HG03066 (cell line): ENCODE measurements around the gene CBLL1.
A peak's percentile ranks its signal among the peaks of the same experiment; 100 is the strongest.

Experiments
- ATAC-seq: cut with Tn5 transposase; IDR thresholded peaks from one replicate; pipeline ENCODE4 v1.9.1; 2021; ENCODE audit warnings: low read depth; ENCODE audit not compliant: unreplicated experiment

CBLL1 gene

DNA sequence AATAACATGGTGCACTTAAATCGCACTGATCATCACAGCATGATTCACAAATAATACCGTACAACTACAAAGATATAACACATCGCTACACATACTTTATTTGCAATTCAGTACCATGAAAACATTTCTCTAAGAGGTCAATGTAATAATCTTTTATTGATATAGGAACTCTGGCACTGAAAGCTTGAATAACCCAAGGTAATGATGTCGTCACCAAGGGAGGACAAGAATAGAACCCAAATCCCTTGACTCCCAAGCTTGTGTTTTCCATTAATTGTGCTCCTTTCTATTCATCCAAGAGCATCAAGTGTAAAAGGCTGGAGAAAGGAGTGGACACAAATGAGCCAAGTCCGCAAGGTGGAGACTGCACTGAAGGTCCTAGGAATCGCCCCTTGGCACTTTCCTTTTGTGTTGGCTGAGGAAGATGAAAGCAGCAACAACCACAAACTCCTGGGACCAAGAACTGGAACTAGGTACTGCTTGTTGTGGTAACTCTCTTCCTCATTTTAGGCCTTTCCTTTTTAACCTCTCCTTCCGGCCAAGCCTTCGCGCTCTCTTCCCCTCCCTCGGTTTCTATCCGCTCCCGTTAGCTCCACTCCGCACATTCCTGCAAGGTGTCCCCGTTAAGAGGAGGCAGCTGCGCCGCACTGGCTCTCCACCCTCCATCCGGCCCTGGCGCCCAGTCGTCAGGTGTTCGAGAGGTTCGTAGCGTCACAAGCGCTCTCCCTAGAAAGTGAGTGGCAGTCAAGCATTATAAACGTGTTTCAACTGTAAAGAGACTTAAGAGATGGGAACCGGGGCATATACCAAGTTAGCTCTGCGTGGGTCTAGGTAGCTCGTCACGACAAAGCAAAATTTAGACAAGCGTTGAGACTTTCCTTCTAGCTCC, 1.0 kb upstream of the CBLL1 start:
- peak; percentile 32 for ATAC-seq

DNA sequence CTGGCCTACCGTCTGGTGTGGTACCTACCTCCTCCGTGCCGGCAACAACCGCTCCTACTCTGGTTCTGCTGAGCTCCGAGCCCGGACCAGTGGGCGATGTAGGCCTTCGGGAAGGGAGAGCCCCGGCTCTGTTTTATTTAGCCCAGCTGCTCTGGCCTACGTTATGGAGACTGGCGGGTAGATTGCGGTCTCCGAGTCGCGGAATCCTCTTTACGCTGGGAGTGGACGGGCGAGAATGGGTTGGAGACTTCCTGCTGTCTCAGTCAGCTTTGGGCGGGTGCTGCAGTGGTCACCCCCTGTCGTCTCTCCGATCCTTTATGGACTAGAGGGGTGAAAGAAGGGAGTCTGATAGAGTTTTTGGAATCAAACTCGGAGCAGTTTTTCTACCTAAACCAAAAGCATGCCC, 406 bp downstream of the CBLL1 start:
- peak; percentile 28 for ATAC-seq

DNA sequence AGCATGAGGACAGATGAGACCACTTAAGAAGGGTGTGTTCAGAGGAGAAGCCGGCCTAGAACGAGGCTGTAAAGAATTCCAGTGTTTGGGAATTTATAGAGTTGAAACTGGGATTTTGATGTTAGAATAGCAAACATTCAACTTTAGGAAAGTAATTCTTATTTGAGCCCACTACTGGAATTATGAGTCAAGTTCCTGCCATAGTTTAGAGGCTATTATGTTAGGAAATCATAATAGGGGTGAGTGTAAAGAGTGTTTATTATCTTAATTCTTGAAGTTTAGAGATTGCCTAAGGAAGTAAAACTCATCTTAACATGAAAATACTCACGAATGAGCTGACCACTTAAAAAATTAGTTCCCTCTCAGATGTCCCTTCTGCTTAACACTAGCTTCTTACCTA, 2.1 kb downstream of the CBLL1 start:
- ATAC-seq, result no peak

- no peak for ATAC-seq
Measured at GRCh38 chr7:107751113-107751512, 7.2 kb downstream of the CBLL1 start.

- no peak for ATAC-seq
Measured at GRCh38 chr7:107754642-107755041, 10.7 kb downstream of the CBLL1 start.

GRCh38 chr7:107758667-107759066, 14.7 kb downstream of the CBLL1 start:
- no peak for ATAC-seq

GRCh38 chr7:107767391-107767790, 23.4 kb downstream of the CBLL1 start:
- ATAC-seq, result no peak

GRCh38 chr7:107768263-107768662, 24.3 kb downstream of the CBLL1 start:
- no peak for ATAC-seq

DNA sequence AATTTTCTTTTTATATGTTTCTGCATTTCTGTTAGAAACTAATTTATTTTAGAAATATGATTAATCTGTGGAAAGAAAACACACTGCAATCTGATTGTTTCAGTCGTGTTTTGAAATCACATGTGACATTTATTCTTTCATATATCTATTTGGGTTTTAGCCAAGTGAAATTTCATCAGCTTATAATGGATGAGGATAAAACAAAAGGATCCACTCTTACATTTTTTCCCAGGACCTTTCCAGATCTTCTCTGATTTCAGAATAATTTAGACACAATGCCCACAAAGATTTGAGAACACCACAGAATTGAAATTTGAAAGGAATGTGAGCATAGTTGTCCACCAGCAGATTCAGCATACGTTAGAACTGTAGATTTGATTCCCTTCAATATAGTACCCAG, 29.1 kb downstream of the CBLL1 start:
- no peak for ATAC-seq

GRCh38 chr7:107777702-107778101, 33.8 kb downstream of the CBLL1 start:
- ATAC-seq, result no peak

DNA sequence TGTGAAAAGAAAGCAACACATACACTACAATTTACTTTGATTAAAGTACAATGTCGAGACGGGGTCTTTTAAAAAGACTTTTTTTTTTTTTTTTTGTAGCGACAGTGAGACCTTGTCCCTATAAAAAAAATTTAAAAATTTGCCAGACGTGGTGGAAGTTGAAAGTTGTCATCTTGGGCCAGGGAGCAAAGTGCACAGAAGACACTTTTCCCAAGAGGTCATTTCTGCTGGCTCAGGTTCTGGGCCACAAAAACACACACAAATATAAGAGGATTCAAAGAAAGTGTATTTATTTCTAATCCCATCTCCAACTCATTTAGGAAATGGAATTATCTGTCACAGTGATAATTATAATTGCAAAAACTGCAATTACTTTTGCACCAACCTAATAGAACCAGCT, 34.3 kb downstream of the CBLL1 start:
- no peak for ATAC-seq

GRCh38 chr7:107779647-107780099, 35.7 kb downstream of the CBLL1 start:
- ATAC-seq, result no peak

DNA sequence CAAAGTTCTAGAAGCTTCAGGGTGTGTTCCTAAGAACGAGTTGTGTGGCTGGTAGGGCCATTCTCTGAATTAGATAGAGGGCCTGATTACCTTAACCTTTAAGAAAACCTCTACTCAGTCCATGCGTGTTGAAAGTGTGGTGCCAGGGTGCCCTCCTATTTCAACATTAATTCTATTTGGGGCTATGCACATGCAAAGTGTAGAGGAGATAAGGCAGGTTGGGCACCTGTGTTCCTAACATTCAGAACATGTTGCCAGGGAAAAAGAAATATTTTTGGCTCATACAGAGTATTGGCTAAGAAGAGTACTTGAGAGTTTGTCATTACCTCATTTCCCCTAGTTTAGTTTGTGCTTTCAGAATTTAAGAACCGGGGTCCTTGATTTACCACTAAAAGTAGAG, 38.4 kb downstream of the CBLL1 start:
- ATAC-seq, result no peak

- ATAC-seq, result no peak
Measured at GRCh38 chr7:107783648-107784047, 39.7 kb downstream of the CBLL1 start.

GRCh38 chr7:107785170-107785569, 41.2 kb downstream of the CBLL1 start:
- ATAC-seq, result no peak

- no peak for ATAC-seq
Measured at GRCh38 chr7:107785926-107786325, 42.0 kb downstream of the CBLL1 start.

- ATAC-seq, result no peak
Measured at GRCh38 chr7:107788216-107788615, 44.3 kb downstream of the CBLL1 start.

DNA sequence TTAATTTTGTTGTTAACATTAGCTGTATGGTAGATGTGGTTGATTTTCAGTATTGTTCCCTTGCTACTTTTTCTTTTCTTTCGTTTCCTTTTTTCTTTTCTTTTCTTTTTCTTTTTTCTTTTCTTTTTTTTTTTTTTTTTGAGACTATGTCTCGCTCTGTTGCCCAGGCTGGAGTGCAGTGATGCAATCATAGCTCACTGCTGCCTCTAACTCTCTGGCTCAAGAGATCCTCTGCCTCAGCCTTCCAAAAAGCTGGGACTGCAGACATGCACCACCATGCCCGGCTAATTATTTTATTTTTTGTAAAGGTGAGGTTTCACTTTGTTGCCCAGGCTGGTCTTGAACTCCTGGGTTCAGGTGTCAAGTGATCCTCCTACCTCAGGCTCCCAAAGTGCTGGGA, 44.7 kb downstream of the CBLL1 start:
- ATAC-seq, result no peak

DNA sequence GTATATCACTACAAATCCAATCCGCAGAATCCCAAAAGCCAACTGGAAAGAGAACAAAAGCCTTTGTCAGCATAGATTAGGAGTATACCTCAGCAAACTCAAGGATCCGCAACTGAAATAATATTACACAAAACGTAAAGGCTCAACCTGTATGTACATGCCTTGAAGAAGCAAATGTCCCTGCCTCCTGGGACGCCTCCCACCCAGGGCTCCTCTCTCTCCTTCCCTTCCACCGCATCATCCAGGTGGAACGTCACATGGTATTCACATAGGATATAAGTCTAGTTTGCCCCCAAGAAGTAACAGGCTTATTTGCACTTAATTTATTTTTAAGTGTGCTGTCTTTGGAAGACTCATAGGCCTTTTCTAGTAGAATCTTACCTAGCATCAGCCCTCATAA, 45.7 kb downstream of the CBLL1 start:
- no peak for ATAC-seq

GRCh38 chr7:107792364-107792763, 48.4 kb downstream of the CBLL1 start:
- no peak for ATAC-seq

DNA sequence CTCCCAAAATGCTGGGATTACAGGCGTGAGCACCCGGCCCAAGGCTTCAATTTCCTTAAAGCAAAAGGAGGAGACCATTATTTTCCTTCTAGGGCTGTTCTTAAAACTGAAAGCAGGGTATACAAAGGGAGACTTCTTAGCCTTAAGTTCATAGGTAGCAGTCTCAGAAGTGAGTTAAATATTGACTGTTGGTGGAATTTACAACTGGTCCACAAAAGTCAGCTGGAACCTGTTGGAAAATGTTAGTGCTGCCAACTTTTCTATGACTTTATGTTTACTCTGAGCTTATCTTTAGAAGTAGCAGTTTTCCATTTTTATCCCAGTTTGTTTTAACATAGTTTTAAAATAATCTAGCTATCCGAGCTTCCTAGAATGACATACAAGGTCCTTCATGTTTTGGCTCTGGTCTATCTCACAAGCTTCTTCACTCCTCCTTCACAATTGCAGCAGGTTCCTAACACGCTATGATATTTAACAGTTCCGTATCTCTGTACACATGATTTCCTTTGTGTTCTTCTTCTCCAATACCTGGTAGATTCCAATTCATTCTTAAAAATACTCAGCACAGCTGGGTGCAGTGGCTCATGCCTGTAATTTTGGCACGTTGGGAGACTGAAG, 55.8 kb downstream of the CBLL1 start:
- ATAC-seq, result no peak

GRCh38 chr7:107803009-107803610, 59.2 kb downstream of the CBLL1 start, which contains the start of gene SLC26A3:
Gene SLC26A3 (minus strand): TSS chr7:107803223. CDS start chr7:107794509, 8,714 bp downstream.
- no peak for ATAC-seq
